ENCODE data around the gene MPRIP. TPM values are rescaled to one million over a fixed set of nuclear protein-coding genes. Genes with fewer than 3 reads are reported as not detected.

Gene MPRIP
- polyA plus RNA-seq, 1 of the 3 experiments (the other 2 are of a cell fraction), result 64.4 TPM

GRCh38 chr17:17154981-17155380, 112.7 kb downstream of the MPRIP start (continued):
- TF ChIP-seq PBX3 (IDR thresholded peaks at IDR 0.05) (no peak), FOSL2 (IDR thresholded peaks at IDR 0.05; ENCODE audit: borderline replicate concordance, low read depth) (no peak), GATA2 (CRISPR knock-in tag; IDR thresholded peaks at IDR 0.05) (no peak), GABPA (IDR thresholded peaks at IDR 0.05; ENCODE audit: low read depth) (no peak)

DNA sequence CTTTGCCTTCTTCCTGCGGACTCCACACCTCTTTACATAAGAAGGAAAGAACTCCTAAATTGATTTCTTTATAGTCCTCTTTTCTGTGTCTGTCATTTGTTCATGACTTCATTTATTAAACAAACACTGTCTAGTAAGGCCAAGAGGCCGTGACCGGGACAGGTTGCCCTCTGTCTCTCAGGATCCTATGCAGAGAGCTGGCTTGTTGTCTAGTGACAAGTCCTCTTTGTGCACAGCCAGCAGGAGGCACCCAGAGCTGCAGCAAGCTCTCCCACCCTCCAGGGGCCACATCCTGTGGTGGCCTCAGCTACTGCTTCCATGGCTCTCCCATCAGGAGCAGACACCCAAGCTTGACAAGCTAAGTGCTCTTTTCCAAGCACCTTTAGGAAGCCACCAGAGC, 113.3 kb downstream of the MPRIP start:
- WGBS (ENCODE audit: low lambda C conversion rate), result 89% methylated on average over 3 of the region's 3 CpGs
- ChIA-PET POLR2A (no interaction called here), CTCF (no interaction called here)
- Histone ChIP-seq H4K20me1 (ENCODE audit: insufficient read depth) (no peaks in the 10 kb centered on the region; the same call in 1 of the 2 replicates), H3K9ac (no peak overlapping the region), H3K9me2 (no peaks in the 10 kb centered on the region), H2AFZ (ENCODE audit: low read depth) (no peak overlapping the region), H3K4me1 (ENCODE audit: control insufficient read depth in 1 of 2, insufficient read depth in 2 of 2, low read depth in 1 of 2, low read length in 1 of 2) (peaks cover 5 to 36% of the 10 kb centered on the region in 2 experiments; a peak in 3 of 4 replicates), H3K27me3 (ENCODE audit: insufficient read depth) (no peaks in the 10 kb centered on the region), H3K4me3 (ENCODE audit: low read depth in 2 of 2, low read length in 1 of 2) (no peak overlapping the region), H3K27ac (ENCODE audit: low read depth in 2 of 2, low read length in 1 of 2) (no peak overlapping the region), H3K79me2 (ENCODE audit: insufficient read depth) (peaks cover 7% of the 10 kb centered on the region; the same call in 1 of the 2 replicates), H3K9me3 (no peaks in the 10 kb centered on the region), H3F3A (replicated peaks; ENCODE audit: insufficient read depth) (peaks cover 31% of the 10 kb centered on the region), H3K36me3 (replicated peaks in 1 of 2; ENCODE audit: control insufficient read depth in 1 of 2, insufficient read depth in 2 of 2, low read length in 1 of 2) (peaks cover 37 to 59% of the 10 kb centered on the region in 2 experiments), H3K4me2 (no peak overlapping the region)
- TF ChIP-seq SMC3 (IDR thresholded peaks at IDR 0.05; ENCODE audit: low read depth, low read length), result no peak
- no peak for TF ChIP-seq SIN3A (IDR thresholded peaks at IDR 0.05; ENCODE audit: borderline replicate concordance, low read depth, low read length)
- TF ChIP-seq MEF2A (IDR thresholded peaks at IDR 0.05; ENCODE audit: borderline replicate concordance, low read depth), result no peak
- no peak for TF ChIP-seq RCOR1 (IDR thresholded peaks at IDR 0.05; ENCODE audit: low read length)
- TF ChIP-seq FOXJ3 (CRISPR knock-in tag; IDR thresholded peaks at IDR 0.05), result no peak
- no peak for TF ChIP-seq MAX (IDR thresholded peaks at IDR 0.05; ENCODE audit: low read depth)
- TF ChIP-seq ELF1 (IDR thresholded peaks at IDR 0.05), result no peak
- no peak for TF ChIP-seq TCF12 (IDR thresholded peaks at IDR 0.05)
- TF ChIP-seq GATA2 (CRISPR knock-in tag; IDR thresholded peaks at IDR 0.05), result no peak
- TF ChIP-seq, protein P1, sequence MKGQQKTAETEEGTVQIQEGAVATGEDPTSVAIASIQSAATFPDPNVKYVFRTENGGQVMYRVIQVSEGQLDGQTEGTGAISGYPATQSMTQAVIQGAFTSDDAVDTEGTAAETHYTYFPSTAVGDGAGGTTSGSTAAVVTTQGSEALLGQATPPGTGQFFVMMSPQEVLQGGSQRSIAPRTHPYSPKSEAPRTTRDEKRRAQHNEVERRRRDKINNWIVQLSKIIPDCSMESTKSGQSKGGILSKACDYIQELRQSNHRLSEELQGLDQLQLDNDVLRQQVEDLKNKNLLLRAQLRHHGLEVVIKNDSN (IDR thresholded peaks at IDR 0.05; ENCODE audit: borderline replicate concordance, low read depth), result no peak
- TF ChIP-seq FOXM1 (IDR thresholded peaks at IDR 0.05; ENCODE audit: low read depth), result no peak
- TF ChIP-seq EP300 (IDR thresholded peaks at IDR 0.05; ENCODE audit: borderline replicate concordance in 1 of 2, low read depth in 1 of 2, low read length in 1 of 2), result no peak
- no peak for TF ChIP-seq MXI1 (IDR thresholded peaks at IDR 0.05; ENCODE audit: low read depth, low read length)
- no peak for TF ChIP-seq RFX5 (IDR thresholded peaks at IDR 0.05; ENCODE audit: low read length)
- no peak for TF ChIP-seq CHD2 (IDR thresholded peaks at IDR 0.05; ENCODE audit: low read length, partially characterized antibody)
- TF ChIP-seq USF2 (IDR thresholded peaks at IDR 0.05; ENCODE audit: borderline replicate concordance, low read depth, low read length), result no peak
- no peak for TF ChIP-seq NFIC (IDR thresholded peaks at IDR 0.05; ENCODE audit: borderline replicate concordance)
- no peak for DNase-seq
